IMR-90 (cell line): ENCODE results near the gene HDAC10. TPM values are rescaled to one million over a fixed set of nuclear protein-coding genes. Genes with fewer than 3 reads are reported as not detected.

ENCODE experiments used
- BHLHE40 ChIP-seq: fragments of 150-350 bp; IDR thresholded peaks from 2 replicates; pipeline ENCODE4 v1.6.1; 2016; ENCODE audit warnings: mild to moderate bottlenecking, low read depth, low read length
- polyA plus RNA-seq, 3 experiments: library from polyadenylated mRNA; depleted of rRNA; stranded (reverse); fragments of >200 nt; gene quantifications; 2 replicates each; pipeline ENCODE4 v1.2.3, GENCODE V29; 2012; ENCODE audit warnings: low replicate concordance in 1 of 3
- total RNA-seq: library from RNA; depleted of rRNA; stranded (reverse); fragments of >200 nt; gene quantifications from 2 replicates; pipeline ENCODE4 v1.2.3, GENCODE V29; 2012
- TF ChIP-seq, protein P1 (sequence below): conservative IDR thresholded peaks from 2 replicates; pipeline ENCODE4 v1.5.1; 2012; ENCODE audit warnings: mild to moderate bottlenecking, low read depth, low read length, improper control_type of control experiment

HDAC10 gene
- total and polyA plus RNA-seq, 2 of the 4 experiments (the other 2 are of a cell fraction), result 3.9 to 35.7 TPM

DNA sequence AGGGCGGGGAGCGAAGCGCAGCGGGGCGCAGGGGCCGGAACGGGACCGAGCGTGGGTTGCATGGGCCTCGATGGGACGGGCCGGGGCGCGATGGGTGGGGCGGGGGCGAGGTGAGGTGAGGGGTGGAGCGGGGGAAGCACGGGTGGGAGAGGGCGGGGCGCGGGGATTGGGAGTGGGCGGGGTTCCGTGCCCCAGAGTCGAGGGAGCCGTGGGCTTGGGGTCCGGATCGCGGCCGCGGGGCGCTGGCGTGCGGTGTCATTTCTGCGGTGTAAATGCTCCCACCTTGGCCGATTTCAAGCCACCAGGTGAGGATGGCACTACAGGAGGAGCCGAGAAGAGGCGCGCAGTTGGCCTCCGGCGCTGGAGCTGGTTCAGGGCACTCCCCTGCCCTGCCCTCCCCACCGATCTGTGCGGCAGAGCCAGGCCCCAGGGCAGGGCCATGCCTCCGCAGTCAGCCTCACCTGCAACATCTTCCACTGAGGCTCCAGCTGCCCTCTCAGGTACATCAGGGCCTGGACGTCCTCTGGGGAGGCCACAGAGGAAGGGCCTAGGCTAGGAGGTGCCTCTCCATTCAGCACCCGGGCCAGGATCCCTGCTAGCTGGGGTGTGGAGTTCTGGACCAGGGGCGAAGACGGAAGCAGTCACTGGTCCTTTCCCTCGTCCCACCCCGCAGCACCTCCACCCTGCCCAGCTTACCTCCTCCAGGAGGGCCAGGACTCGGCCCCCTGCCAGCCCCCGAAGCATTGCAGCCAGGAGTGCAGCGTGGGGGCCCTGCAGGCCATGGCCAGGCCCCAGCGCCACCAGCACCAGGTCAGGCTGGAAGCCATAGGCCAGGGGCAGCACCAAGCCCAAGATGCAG, 5.6 kb downstream of the HDAC10 start (continued):
- TF ChIP-seq, protein P1, sequence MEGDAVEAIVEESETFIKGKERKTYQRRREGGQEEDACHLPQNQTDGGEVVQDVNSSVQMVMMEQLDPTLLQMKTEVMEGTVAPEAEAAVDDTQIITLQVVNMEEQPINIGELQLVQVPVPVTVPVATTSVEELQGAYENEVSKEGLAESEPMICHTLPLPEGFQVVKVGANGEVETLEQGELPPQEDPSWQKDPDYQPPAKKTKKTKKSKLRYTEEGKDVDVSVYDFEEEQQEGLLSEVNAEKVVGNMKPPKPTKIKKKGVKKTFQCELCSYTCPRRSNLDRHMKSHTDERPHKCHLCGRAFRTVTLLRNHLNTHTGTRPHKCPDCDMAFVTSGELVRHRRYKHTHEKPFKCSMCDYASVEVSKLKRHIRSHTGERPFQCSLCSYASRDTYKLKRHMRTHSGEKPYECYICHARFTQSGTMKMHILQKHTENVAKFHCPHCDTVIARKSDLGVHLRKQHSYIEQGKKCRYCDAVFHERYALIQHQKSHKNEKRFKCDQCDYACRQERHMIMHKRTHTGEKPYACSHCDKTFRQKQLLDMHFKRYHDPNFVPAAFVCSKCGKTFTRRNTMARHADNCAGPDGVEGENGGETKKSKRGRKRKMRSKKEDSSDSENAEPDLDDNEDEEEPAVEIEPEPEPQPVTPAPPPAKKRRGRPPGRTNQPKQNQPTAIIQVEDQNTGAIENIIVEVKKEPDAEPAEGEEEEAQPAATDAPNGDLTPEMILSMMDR, result no peak
- no peak for TF ChIP-seq BHLHE40
